ENCODE results near the gene FOXI2.

The FOXI2 gene

GRCh38 chr10:127744956-127745355, 8.0 kb downstream of the FOXI2 start:
- DNase-seq, result no peak

- DNase-seq, result no peak
Observed at GRCh38 chr10:127745861-127746260, 8.9 kb downstream of the FOXI2 start.

GRCh38 chr10:127755753-127756152, 18.8 kb downstream of the FOXI2 start:
- no peak for DNase-seq

- no peak for DNase-seq
Observed at GRCh38 chr10:127756264-127756663, 19.3 kb downstream of the FOXI2 start.

DNA sequence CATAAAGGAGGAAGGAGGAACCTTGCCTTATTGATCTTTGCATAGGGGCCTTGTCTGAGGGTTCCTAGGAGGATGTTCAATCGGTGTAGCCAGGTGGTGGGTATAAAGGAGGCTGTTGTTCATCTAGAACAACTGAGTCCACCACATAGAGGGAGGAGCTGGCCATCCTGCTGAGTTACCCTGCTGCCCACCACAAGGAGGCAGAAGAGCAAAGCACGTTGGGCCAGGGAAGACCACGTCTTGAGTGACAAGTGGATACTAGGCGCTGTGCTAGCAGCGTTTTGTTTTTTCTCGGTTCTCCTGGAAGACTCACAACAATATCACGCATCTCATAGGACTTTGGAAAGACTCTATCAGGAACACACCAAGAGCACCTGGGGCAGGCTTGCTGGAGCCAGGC, 20.0 kb downstream of the FOXI2 start:
- DNase-seq, result no peak

DNA sequence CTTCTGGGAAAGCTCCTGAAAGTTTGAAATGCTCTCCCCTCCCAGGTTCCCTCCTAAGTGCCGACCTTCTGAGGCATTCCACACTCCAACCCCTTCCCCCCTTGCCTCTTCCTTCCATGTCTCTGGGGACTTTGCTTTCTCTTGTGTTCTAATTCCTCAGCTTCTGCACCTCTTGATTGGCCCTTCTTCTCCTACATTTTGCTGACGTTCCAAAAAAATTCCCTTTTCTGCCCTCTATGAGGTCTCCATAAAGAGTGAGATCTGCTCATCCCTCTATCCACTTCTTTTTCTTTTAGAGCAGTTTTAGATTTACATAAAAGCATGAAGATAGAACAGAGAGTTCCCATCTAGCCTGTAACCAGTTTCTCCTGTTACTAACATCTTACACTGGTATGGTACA, 22.3 kb downstream of the FOXI2 start:
- no peak for DNase-seq

- no peak for DNase-seq
Observed at GRCh38 chr10:127762925-127763324, 25.9 kb downstream of the FOXI2 start.

- no peak for DNase-seq
Observed at GRCh38 chr10:127774766-127775559, 38.0 kb downstream of the FOXI2 start.

GRCh38 chr10:127776816-127777215, 39.8 kb downstream of the FOXI2 start:
- no peak for DNase-seq

DNA sequence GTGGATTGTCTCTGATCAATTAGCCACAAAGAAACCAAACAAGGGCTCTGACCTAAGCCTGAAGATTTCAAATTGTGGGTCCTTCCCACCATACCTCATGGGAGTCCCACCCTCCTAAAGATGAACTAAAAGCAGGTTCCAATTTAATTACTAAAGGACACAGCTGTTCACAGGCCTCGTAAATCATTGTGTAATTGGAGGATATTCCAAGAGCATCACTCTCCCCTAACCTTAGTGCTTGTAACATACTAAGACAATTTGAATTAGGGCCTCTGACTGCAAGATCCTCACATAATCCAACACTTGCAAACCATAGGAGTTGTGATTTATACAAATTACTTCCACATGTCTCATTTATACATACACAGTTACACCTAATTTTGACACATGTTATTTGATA, 44.4 kb downstream of the FOXI2 start:
- DNase-seq, result no peak

- no peak for DNase-seq
Observed at GRCh38 chr10:127787873-127788272, 50.9 kb downstream of the FOXI2 start.

- DNase-seq, result no peak
Observed at GRCh38 chr10:127790066-127790624, 53.2 kb downstream of the FOXI2 start.

Measured in femur (tissue), 1 donor.